Measurements from ENCODE around the gene FANK1.
A peak's percentile ranks its signal among the peaks of the same experiment; 100 is the strongest.
"Not testable (repeated sequence)": the region's sequence is repeated elsewhere in the genome, so short reads cannot be mapped to it uniquely, and the experiment has no call there.

FANK1 gene

DNA sequence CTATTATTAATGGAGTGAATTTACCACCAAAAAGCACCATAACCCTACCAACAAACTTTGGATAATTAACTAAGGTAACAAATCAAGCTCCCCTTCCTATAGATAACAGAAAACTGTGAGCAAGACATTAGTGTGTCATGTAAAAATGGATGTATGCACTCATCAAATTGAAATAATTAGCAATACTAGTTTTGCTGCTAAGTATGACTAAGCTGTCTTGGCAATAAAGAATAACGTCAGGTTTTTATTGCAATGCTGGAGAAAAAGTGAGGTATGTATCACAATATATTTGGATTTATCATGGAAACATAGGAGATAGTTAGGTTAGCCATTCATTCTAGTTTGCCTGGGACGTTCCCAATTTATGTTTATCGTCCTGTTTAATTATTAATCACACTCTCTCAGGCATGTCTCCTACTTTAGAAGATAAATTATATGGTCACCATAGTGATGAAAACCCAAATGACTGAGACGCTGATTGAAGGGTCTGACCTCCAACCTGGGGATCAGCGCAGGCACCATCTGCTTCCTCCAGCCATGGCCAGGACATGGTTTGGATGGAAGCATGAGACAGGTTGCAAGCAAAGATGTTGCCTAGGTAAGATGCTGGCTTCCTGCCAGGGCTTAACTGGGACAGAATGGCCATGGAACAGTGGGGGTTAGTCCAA lies 125.6 kb downstream of the FANK1 start:
- no peak for DNase-seq (ENCODE audit: low spot score)

- DNase-seq (ENCODE audit: low spot score): no peak
Measured at GRCh38 chr10:126022841-126023240, 126.5 kb downstream of the FANK1 start.

GRCh38 chr10:126027692-126028091 lies 131.3 kb downstream of the FANK1 start:
- DNase-seq (ENCODE audit: low spot score): no peak

DNA sequence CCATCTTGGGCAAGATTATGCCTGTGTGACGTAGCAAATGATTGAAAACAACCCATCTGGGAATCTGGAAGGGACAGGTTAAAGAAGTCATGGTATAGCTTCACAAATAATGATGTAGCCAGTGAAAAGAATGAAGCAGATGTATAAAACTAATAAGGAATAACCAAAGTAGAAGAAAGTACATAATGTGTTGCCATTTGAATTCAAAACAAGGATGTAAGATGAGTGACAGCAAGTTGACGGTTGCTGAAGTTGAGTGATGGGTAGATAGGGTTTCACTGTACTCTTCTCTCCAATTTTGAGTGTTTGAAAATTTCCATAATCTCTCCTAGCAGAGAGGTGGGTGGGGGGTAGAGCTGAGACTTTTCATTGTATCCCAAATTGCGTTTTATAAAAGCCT lies 133.6 kb downstream of the FANK1 start:
- DNase-seq (ENCODE audit: low spot score): no peak

DNA sequence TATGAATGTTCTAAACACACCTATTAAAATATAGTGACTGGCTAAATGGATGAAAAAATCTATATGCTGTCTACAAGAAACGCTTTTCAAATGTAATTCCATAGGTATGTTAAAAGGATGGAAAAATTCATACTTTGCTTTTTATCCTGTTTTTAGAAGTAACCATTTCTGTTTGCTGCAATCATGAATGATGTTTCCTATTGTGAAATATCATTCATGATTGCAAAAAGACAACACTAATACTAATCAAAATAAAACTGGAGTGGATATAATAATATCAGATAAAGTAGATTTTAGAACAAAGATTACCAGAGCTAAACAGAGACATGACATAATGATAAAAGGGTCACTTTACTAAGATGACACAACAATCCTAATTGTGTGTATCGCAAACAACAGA lies 138.2 kb downstream of the FANK1 start:
- no peak for DNase-seq (ENCODE audit: low spot score)

- no peak for DNase-seq (ENCODE audit: low spot score)
Measured at GRCh38 chr10:126036515-126036914, 140.2 kb downstream of the FANK1 start.

DNA sequence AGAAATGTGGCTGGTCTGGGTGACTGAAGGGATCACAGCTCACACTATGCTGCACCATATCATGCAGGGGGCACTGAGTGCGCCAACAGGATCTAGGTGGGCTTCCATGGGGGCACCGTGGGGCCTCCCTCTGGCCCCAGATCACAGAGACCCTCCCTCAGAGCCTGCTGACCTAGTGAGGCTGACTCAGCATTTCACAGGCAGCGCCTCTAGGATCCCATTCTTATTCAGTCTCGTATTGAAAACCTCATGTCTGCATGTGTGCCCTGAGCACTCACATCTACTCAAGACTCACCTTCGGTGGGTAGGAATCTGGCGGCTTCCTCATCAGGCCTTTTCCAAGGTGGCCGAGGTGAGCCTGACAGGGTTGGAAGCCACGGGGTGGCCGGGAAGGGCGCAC lies 141.6 kb downstream of the FANK1 start:
- no peak for DNase-seq (ENCODE audit: low spot score)

DNA sequence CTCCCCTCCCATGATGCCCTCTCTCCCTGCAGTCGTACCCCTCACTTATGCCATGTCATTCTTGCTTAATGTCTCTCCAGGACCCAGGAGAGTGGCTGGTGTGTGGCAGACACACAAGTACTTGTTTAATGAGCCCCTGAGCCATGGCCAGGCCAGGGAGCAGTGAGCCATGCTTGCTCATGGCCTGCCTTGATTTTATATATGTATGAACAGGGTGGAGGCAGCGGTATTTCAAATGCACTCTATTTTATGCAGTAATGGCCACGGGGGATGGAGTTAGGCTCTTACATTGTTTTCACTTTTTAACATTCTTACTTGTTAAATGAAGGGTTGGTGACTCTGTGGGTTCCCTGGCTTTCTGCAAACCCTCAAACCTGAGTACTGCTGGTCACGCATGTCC lies 144.8 kb downstream of the FANK1 start:
- no peak for DNase-seq (ENCODE audit: low spot score)

DNA sequence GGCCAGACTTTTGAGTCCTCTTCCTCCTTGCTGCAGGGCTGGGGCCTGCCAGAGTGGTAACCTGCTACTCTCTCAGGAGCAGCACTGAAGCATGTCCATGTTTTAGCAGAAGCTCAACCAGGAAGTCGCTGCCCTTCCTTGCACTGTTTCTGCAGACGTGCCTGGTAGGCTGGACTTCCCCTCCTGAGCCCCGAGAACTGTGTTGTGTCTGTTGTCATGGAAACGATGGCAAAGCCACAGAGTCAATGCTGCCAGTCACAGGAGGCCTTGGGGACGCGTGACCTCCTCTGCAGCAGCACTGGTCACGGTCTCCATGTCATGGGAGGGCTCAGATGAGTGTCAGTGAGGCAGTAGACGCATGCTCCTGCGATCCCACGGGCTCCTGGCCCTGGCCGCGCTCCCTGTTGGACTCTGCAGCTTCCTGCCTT lies 145.5 kb downstream of the FANK1 start:
- DNase-seq (ENCODE audit: low spot score): peak; percentile 66

GRCh38 chr10:126042354-126042753 lies 146.0 kb downstream of the FANK1 start:
- DNase-seq (ENCODE audit: low spot score): no peak

GRCh38 chr10:126042906-126043305 lies 146.5 kb downstream of the FANK1 start:
- no peak for DNase-seq (ENCODE audit: low spot score)

GRCh38 chr10:126043389-126043788 lies 147.0 kb downstream of the FANK1 start:
- DNase-seq (ENCODE audit: low spot score): no peak

GRCh38 chr10:126045861-126046260 lies 149.5 kb downstream of the FANK1 start:
- DNase-seq (ENCODE audit: low spot score): no peak

DNA sequence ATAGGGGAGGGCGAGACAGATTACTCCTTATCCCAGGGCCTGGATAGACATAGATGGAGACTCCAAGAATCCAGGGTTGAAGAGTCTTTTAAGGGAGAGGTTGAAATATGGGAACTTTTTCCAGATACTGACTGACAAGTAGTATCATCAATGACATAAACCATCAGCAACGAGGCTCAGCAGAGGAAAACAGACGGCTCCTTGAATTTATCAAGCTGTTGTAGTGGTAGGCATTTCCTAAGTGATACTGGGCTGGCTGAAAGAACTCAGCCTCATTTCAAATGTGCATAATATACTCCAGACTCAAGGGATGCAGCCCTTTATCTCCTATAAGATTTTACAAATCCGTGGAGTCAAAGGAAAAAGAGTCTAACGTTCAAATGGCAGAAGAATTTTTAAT lies 150.5 kb downstream of the FANK1 start:
- DNase-seq (ENCODE audit: low spot score): no peak

- not testable (repeated sequence) for DNase-seq (ENCODE audit: low spot score)
Measured at GRCh38 chr10:126047749-126048148, 151.4 kb downstream of the FANK1 start.

GRCh38 chr10:126049759-126050700 lies 153.7 kb downstream of the FANK1 start:
- DNase-seq (ENCODE audit: low spot score): peak; percentile 48

- no peak for DNase-seq (ENCODE audit: low spot score)
Measured at GRCh38 chr10:126052171-126052570, 155.8 kb downstream of the FANK1 start.

DNA sequence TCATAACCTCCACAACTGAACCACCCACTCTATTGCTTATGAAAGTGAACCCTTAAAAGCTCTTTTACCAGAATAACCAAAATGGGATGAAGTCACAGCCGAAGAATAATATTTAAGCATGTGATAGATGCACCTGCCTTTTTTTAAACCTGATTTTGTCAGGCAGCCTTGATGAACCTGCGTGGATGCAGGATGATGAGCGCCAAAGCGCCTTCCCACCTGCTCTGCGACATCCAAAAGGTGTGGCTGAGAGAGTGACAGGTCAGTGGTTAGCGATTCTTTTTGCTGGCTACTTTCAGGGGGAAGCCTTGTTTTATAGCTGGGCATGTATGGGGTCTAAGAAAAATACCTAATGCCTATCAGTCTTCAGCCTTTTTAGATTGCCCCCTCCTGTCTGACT lies 157.8 kb downstream of the FANK1 start:
- DNase-seq (ENCODE audit: low spot score): no peak

GRCh38 chr10:126057494-126057893 lies 161.1 kb downstream of the FANK1 start:
- DNase-seq (ENCODE audit: low spot score): no peak

DNA sequence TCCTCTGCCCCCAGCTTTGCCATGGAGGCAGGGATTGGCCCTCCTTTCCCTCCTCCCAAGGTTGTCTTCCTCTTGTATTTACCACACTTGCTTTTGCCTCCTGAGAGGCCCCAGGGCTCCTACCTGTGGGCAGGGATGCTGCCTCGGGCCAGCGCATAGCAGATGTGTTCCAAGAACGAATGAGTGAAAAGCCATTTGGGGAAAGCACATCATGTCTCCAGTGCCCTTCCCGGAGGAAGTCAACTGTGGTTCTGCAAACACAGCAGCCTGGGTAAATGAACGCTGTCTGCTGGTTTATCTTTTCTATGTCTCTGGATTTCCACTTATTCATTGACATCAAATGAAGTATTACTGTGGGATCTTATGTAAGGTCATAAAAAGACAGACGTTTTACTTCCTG lies 161.7 kb downstream of the FANK1 start:
- no peak for DNase-seq (ENCODE audit: low spot score)

GRCh38 chr10:126058507-126058906 lies 162.1 kb downstream of the FANK1 start:
- no peak for DNase-seq (ENCODE audit: low spot score)
